Stimulated activated CD4-positive, alpha-beta T cell treated with anti-CD3 and anti-CD28 coated beads, Interleukin-1b, Interleukin-23, amount 100 ng/mL, for 1 hour (primary cell): ENCODE data around the gene PGF.

ENCODE experiments used
- DNase-seq, 2 donors: peaks; one replicate each; pipeline ENCODE4 v3.0.0-alpha.2; 2020; ENCODE audit warnings: low read depth in 2 of 2

Gene PGF

GRCh38 chr14:74978416-74978947, 23.1 kb upstream of the PGF start:
- no peak for DNase-seq

GRCh38 chr14:74977901-74978385, 22.5 kb upstream of the PGF start:
- DNase-seq, result no peak

DNA sequence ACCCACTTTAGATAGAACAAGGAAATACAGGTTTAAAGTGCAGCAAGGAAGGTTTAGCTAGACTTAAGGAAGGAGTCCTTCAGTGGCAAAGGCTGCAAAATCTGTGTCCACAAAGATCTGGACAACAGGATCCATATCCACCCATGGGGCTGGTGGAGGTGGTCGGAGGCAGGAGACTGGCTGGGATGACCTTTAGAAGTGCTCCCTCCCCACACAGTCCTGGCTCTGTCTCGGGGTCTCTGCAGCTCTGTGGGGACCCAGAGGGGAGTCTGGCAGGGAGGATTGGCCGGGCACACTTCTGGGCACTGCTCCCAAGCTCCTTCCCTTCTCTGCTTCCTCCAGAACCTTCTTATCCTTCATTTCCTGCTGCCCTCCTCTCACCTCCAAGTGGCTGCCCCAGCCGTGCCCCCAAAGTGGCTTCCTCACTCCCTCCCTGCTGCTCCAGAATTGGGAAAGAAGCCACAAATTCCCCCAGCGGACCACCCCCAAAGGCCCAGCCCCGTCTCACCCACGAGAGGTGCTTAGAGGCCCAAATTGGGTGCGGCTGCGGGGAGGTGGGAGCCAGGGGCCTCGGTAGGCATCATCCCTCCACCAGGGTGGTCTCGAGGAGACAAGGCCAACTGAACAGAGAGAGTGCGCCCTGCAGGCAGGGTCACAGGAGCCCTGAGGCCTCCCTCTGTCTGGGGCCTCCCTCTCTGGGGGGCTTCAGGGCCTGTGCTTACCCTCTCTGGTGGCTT, 21.9 kb upstream of the PGF start:
- no peak for DNase-seq

DNA sequence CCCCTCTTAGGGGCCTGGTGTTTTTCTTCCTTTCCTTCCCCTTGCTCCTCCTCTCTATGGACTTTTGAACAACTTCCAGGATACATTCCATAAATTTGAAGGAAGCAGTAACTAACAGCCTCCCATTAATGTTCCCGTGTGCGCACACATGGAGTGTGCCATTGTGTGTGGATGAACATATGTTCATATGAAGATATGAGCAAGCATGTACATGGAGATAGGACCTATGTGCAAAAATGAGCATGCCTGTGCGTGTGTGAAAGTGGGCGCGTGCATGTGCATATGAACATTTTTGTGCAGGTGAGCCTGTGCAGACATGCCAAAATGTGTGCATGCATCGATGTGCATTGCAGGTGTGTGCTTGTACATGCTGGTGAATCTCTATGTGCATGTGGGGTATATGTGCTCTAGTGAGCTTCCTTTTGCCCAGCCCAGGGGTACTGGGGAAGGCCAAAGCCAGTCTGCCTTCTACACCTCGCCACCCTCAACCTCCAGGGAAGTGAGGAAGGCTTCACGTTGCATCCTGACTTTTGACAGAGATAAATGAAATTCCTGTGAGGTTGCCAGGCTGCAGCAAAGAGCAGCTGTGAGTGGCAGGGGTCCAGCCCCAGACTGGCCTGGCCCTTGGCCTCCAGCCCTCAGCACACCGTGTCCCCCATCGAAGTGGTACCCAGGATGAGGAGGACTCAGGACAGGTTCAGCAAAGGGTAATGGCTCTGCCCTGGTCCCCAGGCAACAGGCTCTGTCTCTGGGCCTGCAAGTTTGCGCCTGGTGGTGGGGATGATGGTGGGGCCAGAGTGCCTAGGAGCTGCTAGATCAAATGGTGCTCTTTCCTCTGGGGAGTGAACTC, 21.1 kb upstream of the PGF start:
- no peak for DNase-seq

DNA sequence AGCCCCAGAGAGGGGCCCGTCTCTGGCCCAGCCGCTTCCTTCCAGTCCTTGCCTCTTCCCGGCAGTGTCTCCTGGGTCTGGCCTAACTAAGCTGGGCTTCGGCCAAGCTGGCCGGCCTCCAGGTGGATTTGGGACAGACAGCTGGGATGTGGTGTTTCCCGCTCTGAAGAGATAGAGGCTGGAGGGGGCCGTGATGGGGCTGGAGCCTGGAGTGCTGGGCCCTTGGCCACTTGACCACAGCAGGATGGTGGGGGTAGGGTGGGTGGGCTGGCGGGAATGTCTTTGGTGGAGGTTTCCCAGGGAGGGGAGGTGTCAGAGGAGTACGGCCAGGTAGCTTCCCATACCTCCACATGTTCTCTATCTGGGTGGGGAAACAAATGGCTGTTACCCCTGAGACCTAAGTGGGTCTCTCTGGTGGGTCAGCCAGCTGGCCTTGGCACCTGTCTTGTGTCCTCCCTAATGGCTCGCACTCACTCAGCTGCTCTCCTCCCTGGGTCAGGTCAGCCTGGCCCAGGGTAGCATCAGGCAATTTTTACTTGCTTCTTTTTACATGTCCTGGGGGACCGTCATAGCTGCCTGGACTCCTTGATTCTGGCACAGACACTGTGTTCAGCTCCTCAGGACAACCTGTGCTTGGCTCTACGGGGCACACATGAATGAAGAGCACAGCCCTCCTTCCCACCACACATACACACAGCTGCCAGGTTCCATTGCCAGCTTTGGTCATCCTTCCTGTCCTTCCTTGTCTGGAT, 19.8 kb upstream of the PGF start:
- DNase-seq, result no peak

DNA sequence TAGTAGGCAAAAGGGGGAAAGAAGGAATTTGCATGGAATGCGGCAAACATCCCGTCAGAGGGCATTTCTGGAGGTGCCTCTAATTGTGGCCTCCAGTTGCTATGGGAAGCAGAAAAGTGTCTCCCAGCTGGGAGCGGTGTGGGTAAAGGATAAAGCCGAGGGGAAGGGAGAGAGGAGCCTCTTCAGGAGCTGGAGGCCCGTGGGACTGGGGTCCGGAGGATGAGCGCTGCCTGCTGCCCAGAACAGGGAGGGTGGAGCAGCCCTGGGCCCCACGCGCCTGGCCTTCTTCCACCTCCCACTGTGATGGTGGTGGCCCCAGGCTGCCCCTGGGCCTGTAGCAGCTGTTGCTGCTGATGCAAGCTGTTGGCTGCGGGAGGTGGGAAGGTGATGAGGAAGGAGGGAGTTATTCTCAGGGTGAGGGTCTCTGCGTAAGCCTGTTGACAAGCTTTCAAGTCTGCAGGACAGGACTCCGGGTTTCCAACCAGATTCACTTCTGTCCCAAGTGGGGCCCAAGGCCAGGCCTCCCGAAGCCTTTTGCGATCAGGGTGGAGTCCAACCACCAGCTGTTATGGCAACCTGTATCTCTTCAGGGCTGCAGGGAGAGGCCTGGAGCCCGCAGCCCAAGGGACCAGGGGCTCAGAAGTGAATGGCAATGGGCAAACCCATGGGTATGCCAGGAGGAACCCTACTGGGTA, 19.1 kb upstream of the PGF start:
- DNase-seq, result no peak

- no peak for DNase-seq
Observed at GRCh38 chr14:74973905-74974363, 18.5 kb upstream of the PGF start.

- DNase-seq, result no peak
Observed at GRCh38 chr14:74973003-74973653, 17.7 kb upstream of the PGF start.

DNA sequence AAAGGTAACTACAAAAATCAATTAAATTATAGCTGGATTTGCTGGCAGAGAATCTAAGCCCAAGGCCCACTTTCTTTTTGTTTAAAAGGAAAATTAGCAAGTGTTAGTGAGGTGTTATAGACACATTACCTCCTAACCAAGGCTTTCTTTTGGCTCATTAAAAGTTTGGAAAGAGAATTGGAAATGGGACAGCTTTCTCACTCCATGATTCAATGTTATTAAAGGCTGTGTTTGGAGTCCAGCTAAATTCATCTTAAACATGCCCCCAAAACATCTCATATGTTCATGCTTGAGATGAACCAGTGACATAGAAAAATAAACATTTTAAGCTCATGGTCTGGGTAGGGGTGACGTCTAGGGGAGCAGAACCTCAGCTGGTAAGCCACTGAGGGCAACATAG, 13.4 kb upstream of the PGF start:
- DNase-seq, result no peak

GRCh38 chr14:74965486-74966153, 10.2 kb upstream of the PGF start:
- no peak for DNase-seq

DNA sequence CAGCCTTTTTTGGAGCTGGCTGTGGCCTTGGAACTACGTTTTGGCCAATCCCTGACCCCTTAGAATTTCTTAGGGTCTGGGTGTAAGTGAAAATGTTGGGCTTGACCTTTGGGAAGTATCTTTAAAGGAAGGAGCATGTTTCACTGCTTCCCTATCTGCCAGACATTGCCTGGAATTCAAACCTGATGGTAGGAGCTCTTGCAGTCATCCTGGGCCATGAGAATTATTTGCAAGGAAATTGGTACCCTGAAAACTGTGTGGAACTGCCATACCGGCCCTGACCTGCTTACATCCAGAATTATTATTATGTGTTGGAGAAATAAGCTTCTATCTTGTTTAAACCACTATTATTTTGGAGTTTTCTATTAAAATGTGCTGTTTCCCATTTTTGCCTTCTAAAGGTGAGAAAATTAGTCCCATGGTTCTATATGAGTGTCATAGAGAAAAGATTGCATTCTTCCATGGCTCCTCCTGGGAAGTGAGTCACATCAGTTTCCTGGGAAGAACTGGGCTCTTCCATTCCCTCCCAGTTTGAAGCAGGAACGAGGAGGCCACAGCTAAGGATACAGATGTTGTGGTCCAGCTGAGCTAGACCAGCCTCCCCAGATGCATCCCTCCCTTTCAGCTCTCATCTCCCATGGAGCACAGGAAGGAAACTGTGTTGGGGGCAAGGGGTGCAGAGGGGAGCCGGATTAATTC, 9.5 kb upstream of the PGF start:
- no peak for DNase-seq

- no peak for DNase-seq
Observed at GRCh38 chr14:74963705-74964271, 8.4 kb upstream of the PGF start.

DNA sequence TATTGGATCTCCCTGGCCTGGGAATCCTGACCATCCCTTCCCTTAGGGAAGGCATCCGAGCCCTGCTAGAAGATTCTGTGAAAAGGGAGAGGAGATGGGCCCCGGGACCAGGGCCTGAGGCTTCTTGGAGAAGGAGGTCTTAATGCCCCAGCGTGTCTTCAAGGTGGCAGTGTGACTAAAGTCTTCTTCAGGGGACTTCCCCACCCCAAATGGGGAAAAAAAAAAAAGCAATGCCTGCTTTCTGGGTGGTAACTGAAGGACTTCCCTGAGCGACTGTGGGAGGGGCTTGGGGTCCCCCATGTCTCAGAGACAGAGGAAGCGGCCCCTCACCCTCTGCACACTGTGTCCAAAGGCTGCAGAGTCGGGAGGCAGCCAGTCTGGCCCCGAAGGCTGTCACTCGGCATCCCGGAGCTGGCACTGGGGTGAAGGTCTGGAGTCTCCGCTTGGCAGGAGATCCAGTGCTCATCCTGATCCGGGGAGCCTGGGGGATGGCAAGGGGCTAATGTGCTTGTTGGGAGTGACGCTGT, 7.8 kb upstream of the PGF start:
- DNase-seq, result no peak

- no peak for DNase-seq
Observed at GRCh38 chr14:74962493-74962892, 7.1 kb upstream of the PGF start.

DNA sequence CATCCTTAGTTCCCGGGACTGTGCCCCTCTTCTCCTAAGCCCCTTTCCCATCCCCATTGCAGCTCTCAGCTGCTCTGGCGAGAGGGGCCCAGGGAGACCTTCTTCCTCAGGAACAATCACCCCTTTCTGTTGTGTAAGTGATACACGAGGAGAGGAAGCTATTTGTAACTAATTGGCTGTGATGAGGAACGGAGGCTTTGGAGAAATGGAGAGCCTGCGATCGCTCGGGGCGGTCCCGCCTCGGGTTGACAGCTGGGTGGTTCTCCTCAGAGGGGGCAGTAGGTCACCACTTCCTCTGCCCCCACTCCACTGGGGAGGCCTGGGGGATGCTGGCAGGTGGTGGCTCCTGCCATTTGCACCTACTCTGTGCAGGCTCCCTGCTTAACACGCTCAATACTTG, 6.6 kb upstream of the PGF start:
- DNase-seq, result no peak

DNA sequence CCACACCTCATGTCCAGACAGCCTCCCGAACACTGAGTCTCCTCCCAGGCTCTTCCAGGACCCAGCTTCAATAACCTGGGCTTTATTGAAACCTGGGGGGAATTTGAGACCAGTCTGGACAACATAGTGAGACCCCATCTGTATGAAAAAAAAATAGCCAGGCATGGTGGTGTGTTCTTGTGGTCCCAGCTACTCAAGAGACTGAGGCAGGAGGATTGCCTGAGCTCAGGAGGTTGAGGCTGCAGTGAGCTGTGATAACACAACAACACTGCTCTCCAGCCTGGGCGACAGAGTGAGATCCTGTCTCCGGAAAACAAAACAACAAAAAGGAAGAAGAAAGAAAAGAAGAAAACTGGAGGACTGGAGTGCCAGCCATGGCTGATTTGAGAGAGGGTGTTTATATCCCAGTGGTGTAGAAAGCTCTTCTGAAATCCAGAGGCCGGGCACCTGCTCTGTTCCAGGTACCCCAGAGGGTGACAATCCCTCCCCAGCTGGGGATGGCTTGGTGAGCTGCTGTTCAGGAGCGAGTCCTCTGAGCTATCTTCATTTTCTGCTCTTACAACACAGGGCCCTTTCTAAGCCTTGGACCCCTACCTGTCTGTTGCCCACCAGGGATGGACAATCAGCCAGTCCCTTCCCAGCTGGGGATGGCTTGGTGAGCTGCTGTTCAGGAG, 6.0 kb upstream of the PGF start:
- DNase-seq, result no peak

GRCh38 chr14:74960736-74961135, 5.3 kb upstream of the PGF start:
- DNase-seq, result no peak

DNA sequence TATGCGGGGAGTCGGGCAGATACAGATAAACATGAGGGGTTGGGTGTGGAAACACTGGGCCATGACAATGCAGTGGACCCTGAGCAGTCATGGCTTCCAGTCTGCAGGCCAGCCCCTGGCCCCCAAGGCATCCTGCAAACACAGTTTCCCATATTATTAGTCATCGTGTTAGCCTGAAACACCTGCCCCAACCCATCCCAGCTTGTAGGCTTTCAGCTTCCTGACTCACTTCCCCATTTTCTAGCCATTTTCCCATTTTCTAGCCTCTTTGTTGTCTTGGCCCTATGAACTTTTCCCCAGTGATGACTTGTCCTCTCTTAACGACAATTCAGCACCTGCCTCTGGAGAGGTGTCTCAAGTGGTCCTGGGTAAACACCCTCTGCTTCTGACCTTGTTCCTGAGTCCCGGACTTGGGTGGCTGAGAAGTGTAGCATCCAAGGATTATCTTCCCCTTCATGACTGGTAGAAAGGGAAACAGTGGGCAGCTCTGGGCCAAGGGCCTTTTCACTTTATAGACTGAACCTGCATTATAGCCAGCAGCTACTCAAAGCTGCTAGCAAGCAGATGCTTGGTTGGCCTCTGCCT, 4.3 kb upstream of the PGF start:
- DNase-seq, result no peak
